HG03139 (cell line): ENCODE results near the gene ZNF74.

ENCODE experiments used
- ATAC-seq: cut with Tn5 transposase; IDR thresholded peaks from one replicate; pipeline ENCODE4 v1.9.1; 2021; ENCODE audit not compliant: unreplicated experiment

The ZNF74 gene

DNA sequence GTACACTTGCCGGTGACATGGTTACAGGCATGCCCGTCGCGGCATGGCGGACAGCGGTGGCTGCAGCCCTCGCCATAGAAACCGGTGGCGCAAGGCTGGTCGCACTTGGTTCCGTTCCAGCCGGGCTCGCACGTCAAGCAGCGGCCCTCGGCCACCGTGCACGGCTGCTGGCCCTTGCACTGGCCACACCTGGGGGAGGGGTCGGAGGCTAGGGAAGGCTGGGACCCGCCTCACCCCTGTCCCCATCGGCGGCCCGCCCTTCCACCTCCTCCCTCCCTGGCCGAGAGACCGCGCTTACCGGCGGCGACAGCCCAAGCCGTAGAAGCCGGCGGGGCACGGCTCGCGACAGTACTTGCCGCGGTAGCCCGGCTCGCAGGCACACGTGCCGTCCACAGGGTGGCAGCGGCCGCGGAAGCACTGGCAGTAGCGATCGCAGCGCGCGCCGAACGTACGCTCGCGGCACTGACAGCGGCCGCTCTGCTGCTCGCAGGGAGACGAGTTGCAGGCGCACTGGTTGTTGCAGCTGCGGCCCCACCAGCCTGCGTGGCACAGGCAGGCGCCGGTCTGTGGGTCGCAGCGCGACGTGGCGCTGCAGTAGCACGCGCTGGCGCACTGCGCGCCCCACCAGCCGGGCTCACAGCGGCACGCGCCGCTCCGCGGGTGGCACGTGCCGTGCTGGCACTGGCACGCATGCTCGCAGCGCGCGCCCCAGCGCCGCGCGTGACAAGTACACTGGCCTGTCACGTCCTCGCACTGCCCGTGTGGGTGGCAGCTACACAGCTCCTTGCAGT lies 37.0 kb downstream of the ZNF74 start:
- ATAC-seq = no peak

DNA sequence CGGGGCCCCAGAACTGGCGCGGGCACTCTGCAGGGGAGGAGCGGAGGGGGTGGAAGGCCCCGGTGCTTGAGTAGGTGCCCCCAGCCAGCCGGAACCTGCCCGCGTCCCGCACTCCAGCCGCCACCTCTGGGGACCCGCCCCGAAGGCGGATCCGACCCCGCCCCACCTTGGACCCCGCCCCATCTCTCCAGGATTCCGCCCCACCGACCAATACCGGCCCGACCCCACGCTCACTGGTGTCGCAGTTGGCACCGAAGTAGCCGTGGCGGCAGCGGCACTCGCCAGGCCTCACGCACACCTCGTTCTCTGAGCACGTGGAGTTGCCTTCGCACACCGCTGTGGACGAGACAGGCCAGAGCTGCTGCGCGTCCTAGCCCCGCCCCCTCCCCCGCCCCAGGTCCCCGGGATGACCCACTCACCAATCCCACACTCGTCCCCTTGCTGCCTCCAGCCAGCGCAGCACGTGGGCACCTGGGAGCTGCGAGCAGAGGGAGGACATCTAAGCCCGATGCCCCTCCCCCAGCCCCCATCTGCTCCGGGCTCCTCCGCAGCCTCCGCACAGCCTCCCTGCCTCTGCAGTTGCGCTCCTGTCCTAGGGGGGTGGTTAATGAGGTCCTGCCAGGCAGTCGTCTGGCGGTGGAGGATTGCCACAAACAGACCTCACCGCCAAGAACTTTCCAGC lies 37.7 kb downstream of the ZNF74 start:
- ATAC-seq = no peak

DNA sequence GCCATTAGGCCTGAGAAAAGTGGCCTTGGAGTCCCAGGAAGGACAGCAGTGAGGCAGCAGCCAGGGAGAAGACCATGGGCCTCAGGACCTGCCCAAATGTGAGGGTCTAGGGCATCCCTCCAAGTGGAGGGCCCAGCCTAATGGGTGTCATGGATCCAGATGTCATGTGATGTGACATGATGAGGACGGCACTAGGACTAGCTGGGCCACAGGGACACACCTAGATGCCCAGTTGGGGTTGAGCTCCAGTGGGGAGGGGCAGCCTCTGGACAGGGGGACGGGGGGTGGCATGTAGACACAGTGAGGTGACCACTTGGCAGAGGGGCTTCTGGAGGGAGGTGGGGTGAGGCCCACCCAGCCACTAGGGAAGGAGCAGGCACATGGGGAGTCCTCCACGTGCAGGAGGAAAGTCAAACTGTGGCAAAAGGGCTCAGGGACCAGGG lies 38.3 kb downstream of the ZNF74 start:
- ATAC-seq = no peak

DNA sequence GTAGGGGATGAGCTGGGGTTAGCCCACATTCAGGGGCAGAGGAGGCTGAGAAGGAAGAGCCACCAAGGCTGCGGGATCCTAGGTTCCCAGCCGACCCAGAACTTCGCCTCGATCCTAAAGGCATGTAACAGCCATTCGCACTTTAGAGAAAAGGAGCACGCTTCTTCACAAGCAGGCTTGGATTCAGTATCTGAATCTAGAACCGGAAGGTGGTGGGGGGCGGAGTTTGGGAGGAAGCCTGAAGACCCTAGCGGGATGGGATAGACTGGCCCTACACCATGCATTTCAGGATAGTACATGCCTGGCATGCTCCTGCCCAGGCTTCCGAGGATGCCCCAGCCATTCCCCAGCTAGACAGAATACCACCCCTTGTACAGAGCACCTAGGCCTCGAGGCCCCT lies 39.2 kb downstream of the ZNF74 start:
- ATAC-seq = no peak

DNA sequence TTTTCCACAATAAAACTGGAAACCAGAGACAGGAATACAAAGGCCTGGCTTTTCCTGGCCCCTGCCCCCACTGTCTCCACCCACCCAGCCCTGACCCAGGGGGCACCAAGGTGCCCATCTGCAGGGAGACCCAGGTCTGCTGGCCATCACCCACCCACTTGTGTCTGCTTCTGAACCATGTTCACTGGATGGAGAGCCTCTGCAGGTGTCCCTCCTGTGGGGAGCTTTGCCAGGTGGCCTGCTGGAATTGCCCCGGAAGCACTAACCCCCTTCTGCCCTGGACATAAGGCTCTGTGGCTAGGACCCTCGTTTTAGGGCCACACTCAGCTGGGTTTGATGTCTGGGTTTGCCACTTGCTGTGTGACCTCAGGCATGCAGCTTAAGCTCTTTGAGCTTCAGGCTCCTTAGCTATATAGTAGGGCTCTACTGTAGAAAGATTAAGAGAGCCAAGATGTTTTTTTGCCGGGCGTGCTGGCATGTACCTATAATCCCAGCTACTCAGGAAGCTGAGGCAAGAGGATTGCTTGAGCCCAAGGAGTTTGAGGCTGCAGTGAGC lies 39.8 kb downstream of the ZNF74 start:
- ATAC-seq = no peak

DNA sequence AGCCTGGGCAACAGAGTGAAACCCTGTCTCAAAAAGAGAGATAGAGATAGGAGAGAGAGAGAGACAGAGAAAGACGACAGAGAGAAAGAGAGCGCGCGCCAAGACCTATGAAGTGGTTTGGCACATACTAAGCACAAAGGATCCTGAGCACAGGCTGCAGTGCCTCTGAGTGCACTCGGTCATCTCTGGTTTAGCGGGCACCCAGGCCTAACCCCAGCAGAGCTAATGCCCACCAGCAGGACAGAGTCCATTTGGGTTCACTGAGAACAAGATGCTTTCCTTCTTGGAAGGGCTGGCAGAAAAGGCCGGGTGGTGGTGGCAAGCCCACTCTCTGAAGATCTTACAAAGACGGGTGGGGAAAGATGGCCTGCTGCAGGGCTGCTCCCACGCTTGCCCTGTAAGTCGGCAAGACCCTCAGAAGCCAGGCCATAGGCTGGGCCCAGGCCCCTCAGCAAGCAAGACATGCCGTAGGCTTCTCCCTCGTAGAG lies 40.4 kb downstream of the ZNF74 start:
- no peak for ATAC-seq

DNA sequence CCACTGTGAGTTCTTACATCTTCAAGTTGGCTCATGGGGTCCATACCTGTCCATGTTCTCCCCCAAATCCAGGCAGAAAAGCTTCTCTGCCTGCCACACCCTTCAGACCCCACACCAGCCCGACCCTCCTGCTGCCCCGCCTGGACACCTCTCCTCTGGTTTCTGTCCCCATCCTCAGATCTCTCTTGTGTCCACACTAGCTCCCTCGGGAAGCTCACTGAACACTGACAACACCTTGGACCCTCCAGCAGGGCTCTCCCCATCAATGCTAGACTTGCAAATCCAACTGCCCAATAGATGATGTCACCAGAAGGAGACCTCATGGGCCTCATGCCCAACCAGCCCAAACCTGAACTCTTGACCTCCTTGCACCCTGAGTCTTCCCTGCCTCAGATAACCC lies 40.8 kb downstream of the ZNF74 start:
- no peak for ATAC-seq

DNA sequence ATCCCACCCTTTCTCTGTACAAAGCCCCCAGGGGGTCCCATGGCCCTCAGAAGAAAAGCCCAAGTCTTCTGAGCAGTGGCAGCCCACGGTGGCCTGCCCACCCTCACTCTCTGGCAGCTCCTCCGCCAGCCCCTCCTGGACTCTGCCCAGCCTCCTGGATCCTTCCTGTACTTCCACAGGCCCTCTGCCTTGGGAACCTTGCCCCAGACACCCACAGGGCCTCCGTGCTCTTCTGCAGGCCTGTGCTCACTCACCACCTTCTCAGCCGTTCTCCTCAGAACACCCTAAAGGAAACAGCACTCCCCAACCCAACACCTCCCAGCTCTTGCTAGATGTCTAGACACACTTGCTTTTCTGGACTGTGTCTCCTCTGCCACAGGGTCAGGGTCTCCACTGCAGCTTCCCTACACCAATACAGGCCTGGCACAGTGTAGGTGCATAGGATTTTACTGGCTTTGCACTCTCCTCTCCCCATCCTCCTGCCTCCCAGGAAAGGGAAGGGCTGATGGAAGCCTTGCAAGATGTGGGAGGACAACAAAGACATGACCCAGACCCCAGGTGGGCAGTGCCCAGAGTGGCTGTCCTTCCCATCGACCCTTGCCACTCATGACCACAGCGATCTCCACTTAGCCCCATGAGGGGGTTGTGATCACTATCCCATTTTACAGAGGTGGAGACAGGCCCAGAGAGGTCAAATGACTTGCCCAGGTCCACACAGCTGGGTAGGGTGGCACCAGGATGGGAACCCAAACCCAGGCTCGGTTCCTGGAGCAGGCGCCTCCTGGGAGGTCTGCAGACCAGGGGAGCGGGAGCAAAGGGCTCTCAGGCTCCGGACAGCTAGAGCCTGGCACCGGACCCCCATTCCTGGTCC lies 41.7 kb downstream of the ZNF74 start:
- ATAC-seq = no peak

DNA sequence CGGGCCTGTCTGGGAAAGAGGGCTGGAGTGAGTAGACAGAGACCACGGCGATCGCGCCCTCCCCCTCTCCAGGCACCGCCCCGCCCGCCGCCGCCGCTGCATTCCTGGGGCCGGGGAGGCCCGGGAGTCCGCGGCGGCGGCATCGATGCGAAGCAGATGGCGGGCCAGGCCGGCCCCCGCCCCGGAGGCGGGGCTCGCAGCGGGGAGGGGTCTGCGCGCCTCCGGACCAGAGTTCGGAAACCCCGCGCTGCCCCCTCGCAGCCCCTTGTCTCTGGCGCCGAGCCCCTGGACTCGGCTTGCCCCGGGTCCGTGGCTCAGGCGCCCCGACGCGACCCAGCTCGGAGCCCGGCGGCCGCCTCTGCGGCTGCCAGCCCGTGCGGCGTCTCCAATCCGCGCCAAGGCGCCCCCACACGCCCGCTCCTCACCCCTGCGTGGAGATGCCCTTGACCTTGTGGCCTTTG lies 42.4 kb downstream of the ZNF74 start:
- no peak for ATAC-seq

DNA sequence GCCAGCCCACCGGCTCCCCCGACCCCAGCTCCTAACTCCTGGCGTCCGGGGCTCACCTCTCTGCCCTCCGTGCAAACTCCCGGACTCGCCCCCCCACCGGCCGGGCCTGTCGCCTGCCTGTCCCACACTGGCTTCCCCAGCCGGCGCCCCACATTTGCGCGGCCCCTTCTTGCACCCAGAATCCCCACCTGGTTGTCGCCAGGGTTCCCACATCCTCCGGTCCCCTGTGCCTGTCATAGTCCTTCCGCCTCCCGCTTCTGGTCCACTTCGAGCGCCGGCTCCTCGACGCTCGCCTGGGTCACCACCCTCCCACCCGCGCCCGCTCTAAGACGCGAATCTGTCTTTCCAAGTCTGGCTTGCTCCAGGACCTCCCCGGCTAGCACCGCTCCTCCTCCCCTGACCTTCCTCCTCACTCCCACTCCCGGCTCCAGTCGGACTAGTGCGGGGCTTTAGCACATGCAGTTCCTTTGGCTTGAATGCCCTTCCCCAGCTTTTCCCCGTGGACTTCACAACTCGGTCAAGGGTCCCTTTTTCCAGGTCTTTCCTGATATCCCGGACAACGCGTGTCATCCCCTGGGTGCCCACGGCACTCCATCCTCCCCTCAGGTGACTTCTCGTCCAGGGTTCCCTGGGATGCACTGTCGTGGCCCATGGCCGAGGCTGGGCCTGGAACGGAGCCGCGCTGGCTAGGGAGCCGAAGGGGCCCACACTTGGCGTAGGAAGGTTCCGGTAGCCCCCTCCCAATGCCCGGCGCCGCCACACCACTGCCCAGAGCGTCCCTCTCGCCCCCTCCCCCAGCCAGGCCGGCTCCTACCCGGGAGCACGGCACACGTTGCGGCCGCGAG lies 43.0 kb downstream of the ZNF74 start:
- ATAC-seq = no peak

DNA sequence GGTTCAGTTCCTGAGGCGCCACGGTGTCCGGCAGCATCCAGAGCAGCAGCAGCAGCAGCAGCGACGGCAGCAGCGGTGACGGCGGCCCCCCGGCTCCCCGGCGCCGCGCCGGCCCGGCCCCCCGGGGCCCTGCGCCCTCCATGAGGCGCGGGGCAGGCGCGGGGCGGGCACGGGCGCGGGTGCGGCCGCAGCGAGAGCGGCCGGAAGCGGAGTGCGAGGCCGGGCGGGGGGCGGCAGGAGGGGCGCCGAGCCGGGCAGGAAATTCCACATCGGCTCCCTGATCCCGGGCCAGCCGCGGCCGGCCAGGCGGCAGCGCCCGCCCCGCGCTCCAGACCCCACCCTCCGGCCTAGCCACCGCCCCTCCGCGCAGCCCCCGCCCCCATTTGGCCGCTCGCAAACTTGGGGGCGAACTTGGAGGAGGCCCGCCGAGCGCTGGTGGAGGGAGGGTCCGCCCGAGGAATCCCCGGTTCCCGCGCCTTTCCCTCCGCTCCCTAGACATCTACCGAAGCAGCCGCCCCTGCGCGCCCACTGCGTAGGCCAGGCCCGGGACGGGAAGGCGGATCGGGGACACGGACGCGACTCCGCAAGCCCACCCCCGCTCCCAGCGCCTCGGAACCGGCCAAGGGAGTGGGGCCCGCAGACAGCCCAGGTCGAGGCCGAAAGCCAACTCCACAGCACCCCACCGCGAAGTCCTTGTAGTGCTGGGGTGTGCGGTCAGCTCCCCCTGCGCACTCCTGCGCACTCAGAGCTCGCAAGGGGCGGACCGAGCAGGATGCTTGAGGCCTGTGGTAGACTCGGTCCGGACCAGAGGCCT lies 43.9 kb downstream of the ZNF74 start, which contains the start of gene SCARF2:
Gene SCARF2 (minus strand): TSS at position 213 of the 814 bp plus-strand sequence. CDS start 71 bp downstream, at position 142.
- ATAC-seq = no peak

DNA sequence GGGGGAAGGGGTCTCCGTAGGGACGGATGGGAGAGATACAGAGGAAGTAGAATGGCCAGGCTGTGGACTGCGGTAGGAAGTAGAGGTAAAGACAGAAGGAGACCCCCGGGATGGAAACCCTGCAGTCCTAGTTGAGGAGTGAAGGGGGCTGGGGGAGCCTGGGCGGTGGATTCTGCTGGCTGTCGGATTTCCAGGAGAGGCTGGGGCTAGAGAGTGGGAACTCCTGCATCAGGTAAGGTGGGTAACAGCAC lies 44.4 kb downstream of the ZNF74 start:
- no peak for ATAC-seq

DNA sequence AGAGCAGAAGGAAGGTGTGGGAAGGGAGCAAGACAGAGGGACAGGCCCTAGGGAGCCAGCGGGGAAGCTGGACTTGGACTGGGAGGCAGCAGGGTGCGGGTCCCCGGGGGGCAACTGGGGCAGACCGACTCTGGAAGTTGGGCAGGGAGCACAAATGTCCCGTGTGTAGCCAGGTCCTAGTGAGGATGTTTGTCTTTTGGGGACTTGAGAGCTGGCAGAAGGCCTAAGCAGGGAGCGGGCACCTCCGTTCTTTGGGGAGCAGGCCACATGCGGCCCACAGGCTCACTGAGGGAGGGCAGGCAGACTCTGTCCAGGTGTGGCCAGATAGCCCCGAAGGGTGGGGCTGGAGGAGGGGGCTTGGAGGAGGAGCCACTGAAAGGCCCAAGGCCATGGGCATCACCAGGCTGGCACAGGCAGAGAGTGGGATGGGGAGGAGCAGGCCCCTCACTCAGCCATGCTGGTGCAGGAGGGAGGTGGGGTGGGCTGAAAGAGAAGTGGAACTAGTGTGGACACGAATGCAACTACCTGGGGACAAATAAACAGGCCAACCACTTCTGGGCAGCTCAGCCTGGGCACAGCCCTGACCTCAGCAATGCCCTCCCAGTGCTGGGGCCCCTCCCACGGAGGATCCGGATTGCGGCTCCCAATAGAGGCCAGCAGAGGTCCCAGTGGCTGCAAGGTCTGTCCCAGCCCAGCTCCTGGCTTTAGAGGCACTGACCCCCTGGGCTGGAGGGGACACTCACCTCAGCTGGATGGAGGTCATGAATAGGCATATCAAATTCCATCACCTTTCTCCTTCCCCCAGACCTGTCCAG lies 44.9 kb downstream of the ZNF74 start:
- ATAC-seq = no peak

DNA sequence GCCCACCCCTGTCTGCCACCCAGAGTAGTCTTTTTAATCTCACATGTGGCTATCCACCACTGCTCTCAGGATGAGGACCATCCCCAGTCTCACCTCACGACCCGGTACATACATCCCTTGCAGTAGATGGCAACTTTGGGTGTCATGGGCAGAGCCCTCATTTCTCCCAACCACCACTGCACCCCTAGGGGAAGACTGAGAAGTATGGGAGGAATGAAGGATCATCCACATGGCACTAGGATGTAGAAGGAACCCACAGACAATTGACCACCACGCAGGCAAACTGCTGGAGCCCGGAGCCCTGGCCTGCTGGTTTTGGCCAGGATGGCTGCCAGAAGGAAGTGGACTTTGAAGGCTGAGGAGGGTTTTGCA lies 45.6 kb downstream of the ZNF74 start:
- no peak for ATAC-seq

DNA sequence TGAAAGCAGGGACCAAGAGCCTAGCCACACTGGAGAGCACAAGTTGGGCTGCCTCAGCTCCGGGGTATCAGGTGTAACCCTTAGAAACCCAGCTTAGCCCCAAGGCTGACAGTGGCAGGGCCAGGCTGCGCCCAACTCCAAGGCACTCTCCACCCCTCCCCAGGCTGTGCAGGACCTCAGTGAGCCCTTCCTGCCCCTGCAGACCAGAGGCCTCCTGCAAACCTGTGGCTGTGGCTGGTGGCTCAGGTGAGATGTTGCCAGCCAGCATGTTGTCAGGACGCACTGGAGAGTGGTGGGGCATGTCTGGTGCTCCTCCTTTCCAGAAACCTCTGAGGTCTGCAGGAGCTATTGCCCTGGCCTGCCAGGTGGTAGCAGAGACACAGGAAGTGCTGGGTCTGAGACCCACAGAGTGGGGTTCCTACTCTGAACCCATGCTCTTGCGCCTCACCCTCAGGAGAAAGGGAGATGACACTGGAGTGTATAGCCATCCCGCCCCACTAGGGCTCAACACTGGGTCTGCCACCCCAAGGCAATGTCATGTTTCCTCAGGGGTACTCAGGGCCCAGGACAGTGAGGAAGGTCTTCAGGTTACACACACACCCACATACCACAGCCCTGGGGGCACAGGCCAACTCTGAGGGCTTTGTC lies 46.1 kb downstream of the ZNF74 start:
- ATAC-seq = no peak

DNA sequence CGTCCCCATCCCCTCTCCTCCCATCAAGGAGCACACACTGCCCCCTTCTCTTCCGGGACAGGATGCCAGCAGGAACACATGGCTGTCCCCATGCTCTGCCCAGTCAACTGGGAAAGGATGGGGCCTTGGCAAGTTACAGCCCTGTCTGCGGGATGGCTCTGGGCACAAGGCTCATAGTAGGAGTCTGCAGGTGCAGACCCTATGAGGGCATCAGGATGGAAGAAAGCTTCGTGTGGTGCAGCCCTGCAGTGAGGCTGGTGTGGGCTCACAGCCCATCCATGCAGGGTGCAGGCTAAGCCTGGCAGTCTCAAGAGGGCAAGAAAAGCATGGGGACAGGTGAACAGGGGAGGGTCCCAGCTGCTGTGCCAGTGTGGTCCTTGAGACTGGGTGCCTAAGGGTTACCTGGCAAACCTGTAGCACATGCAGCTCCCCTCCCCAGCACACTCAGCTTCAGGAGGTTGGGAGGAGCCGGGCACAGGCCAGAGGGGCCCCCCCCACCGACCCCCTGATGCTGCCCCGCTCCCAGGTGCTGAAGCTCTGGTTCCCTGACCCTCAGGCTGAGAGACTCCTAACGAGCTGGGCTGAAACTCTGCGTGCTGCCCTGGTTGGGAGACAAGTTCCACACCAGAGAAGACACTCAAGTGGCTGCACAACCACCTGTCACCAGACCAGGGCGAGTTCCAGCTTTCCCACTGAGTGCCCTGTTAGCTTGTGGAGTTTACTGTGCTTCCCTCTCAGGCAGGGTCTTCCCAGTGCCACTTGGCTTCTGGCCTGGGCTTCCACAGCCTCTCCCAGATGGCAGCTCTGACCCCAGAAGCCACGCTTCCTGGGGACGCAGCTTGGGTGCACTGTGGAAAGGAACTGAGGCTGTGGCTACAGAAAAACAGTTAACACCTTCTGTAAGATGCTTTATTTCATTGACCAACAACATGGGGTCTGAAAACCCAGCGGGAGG lies 47.0 kb downstream of the ZNF74 start:
- ATAC-seq = no peak
